ENCODE results near the gene HAPLN2.
A peak's percentile ranks its signal among the peaks of the same experiment; 100 is the strongest.

HAPLN2 gene

DNA sequence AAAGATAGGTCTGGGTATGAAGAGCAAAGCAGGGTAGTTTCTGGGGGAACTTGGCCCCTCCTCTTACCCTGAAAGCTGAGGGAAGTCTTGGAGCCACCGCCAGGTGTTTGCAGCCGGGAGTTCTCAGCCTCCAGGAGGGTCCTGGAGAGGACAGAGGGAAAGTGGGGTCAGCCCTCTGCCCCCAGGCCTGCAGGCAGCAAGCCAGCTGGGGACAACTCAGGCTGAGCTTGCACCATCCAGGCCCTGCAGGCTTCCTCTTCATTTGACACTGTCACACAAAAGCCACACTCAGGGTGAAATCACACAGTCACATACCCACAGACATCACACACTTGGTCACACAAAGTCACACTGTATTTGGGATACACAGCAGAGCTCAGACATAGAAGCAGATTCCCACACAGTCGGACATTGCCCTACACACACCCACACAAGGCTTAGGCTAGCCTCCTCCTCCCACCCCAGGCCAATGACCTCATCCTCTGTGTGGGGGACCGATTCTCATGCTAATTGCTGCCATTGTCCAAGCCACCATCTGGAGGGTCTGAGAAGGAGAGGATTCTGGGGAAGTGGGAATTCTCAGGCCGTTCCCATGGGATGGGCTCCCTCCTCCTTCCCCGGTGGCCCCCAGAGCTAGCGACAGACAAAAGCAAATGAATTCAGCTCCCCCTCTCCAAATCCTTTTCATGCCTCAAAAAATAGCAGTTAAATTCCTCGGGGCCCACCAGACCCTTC lies 54.3 kb downstream of the HAPLN2 start (continued):
- no peak for TF ChIP-seq ZNF518A (tag by site-specific recombination; conservative IDR thresholded peaks at IDR 0.05; ENCODE audit: low read depth)
- TF ChIP-seq ZNF214 (tag by site-specific recombination; IDR thresholded peaks at IDR 0.05; ENCODE audit: borderline replicate concordance), result no peak
- TF ChIP-seq, protein P1, sequence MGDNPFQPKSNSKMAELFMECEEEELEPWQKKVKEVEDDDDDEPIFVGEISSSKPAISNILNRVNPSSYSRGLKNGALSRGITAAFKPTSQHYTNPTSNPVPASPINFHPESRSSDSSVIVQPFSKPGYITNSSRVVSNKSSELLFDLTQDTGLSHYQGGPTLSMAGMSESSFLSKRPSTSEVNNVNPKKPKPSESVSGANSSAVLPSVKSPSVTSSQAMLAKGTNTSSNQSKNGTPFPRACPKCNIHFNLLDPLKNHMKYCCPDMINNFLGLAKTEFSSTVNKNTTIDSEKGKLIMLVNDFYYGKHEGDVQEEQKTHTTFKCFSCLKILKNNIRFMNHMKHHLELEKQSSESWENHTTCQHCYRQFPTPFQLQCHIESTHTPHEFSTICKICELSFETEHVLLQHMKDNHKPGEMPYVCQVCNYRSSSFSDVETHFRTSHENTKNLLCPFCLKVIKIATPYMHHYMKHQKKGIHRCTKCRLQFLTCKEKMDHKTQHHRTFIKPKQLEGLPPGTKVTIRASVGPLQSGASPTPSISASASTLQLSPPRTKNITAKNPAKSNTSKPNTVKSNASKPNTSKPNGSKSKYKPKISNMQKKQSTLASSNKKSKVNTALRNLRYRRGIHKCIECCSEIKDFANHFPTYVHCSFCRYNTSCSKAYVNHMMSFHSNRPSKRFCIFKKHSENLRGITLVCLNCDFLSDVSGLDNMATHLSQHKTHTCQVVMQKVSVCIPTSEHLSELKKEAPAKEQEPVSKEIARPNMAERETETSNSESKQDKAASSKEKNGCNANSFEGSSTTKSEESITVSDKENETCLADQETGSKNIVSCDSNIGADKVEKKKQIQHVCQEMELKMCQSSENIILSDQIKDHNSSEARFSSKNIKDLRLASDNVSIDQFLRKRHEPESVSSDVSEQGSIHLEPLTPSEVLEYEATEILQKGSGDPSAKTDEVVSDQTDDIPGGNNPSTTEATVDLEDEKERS (tag by site-specific recombination; IDR thresholded peaks at IDR 0.05), result no peak
- TF ChIP-seq ZIC2 (tag by site-specific recombination; IDR thresholded peaks at IDR 0.05), result peak; percentile 65
- TF ChIP-seq, protein P2, sequence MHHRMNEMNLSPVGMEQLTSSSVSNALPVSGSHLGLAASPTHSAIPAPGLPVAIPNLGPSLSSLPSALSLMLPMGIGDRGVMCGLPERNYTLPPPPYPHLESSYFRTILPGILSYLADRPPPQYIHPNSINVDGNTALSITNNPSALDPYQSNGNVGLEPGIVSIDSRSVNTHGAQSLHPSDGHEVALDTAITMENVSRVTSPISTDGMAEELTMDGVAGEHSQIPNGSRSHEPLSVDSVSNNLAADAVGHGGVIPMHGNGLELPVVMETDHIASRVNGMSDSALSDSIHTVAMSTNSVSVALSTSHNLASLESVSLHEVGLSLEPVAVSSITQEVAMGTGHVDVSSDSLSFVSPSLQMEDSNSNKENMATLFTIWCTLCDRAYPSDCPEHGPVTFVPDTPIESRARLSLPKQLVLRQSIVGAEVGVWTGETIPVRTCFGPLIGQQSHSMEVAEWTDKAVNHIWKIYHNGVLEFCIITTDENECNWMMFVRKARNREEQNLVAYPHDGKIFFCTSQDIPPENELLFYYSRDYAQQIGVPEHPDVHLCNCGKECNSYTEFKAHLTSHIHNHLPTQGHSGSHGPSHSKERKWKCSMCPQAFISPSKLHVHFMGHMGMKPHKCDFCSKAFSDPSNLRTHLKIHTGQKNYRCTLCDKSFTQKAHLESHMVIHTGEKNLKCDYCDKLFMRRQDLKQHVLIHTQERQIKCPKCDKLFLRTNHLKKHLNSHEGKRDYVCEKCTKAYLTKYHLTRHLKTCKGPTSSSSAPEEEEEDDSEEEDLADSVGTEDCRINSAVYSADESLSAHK (tag by site-specific recombination; IDR thresholded peaks at IDR 0.05), result no peak
- TF ChIP-seq ZBTB48 (tag by site-specific recombination; IDR thresholded peaks at IDR 0.05), result no peak
- no peak for TF ChIP-seq ZNF23 (tag by site-specific recombination; IDR thresholded peaks at IDR 0.05; ENCODE audit: borderline replicate concordance)
- no peak for TF ChIP-seq ZNF292 (tag by site-specific recombination; IDR thresholded peaks at IDR 0.05; ENCODE audit: borderline replicate concordance, low read depth)
- TF ChIP-seq, protein P3, sequence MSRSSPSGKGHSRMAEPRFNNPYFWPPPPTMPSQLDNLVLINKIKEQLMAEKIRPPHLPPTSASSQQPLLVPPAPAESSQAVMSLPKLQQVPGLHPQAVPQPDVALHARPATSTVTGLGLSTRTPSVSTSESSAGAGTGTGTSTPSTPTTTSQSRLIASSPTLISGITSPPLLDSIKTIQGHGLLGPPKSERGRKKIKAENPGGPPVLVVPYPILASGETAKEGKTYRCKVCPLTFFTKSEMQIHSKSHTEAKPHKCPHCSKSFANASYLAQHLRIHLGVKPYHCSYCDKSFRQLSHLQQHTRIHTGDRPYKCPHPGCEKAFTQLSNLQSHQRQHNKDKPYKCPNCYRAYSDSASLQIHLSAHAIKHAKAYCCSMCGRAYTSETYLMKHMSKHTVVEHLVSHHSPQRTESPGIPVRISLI (tag by site-specific recombination; IDR thresholded peaks at IDR 0.05), result no peak
- no peak for TF ChIP-seq ZFP41 (tag by site-specific recombination; IDR thresholded peaks at IDR 0.05; ENCODE audit: borderline replicate concordance)
- TF ChIP-seq SALL2 (tag by site-specific recombination; IDR thresholded peaks at IDR 0.05; ENCODE audit: borderline replicate concordance), result no peak
- TF ChIP-seq IKZF3 (tag by site-specific recombination; IDR thresholded peaks at IDR 0.05), result peak; percentile 74; the same call in 1 of the 2 replicates
- TF ChIP-seq, protein P4, sequence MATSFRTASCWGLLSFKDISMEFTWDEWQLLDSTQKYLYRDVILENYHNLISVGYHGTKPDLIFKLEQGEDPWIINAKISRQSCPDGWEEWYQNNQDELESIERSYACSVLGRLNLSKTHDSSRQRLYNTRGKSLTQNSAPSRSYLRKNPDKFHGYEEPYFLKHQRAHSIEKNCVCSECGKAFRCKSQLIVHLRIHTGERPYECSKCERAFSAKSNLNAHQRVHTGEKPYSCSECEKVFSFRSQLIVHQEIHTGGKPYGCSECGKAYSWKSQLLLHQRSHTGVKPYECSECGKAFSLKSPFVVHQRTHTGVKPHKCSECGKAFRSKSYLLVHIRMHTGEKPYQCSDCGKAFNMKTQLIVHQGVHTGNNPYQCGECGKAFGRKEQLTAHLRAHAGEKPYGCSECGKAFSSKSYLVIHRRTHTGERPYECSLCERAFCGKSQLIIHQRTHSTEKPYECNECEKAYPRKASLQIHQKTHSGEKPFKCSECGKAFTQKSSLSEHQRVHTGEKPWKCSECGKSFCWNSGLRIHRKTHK (tag by site-specific recombination; IDR thresholded peaks at IDR 0.05), result no peak
- TF ChIP-seq ZNF140 (tag by site-specific recombination; IDR thresholded peaks at IDR 0.05), result no peak
- TF ChIP-seq ZNF510 (tag by site-specific recombination; IDR thresholded peaks at IDR 0.05; ENCODE audit: insufficient replicate concordance), result no peak
- no peak for TF ChIP-seq ZNF16 (tag by site-specific recombination; IDR thresholded peaks at IDR 0.05; ENCODE audit: low read depth)
- TF ChIP-seq, protein P5, sequence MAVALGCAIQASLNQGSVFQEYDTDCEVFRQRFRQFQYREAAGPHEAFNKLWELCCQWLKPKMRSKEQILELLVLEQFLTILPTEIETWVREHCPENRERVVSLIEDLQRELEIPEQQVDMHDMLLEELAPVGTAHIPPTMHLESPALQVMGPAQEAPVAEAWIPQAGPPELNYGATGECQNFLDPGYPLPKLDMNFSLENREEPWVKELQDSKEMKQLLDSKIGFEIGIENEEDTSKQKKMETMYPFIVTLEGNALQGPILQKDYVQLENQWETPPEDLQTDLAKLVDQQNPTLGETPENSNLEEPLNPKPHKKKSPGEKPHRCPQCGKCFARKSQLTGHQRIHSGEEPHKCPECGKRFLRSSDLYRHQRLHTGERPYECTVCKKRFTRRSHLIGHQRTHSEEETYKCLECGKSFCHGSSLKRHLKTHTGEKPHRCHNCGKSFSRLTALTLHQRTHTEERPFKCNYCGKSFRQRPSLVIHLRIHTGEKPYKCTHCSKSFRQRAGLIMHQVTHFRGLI (tag by site-specific recombination; IDR thresholded peaks at IDR 0.05), result no peak
- TF ChIP-seq ZNF169 (tag by site-specific recombination; IDR thresholded peaks at IDR 0.05), result no peak
- TF ChIP-seq SP2 (tag by site-specific recombination; IDR thresholded peaks at IDR 0.05), result no peak
- no peak for TF ChIP-seq ZSCAN23 (tag by site-specific recombination; IDR thresholded peaks at IDR 0.05)
- TF ChIP-seq ZNF426 (tag by site-specific recombination; IDR thresholded peaks at IDR 0.05), result no peak
- TF ChIP-seq KLF9 (tag by site-specific recombination; IDR thresholded peaks at IDR 0.05; ENCODE audit: low read depth), result peak; percentile 32; the same call in 1 of the 2 replicates
- no peak for TF ChIP-seq RBAK (tag by site-specific recombination; IDR thresholded peaks at IDR 0.05)
- no peak for TF ChIP-seq ZNF529 (tag by site-specific recombination; IDR thresholded peaks at IDR 0.05; ENCODE audit: insufficient replicate concordance)
